CD4-positive, alpha-beta memory T cell (primary cell): ENCODE measurements around the gene TNPO1. TPM values are rescaled to one million over a fixed set of nuclear protein-coding genes. Genes with fewer than 3 reads are reported as not detected.

Experiments used
- CTCF ChIA-PET: fragments of 350-600 bp; sonication (Branson Sonifier 250); formaldehyde crosslinking; loops from one replicate; lab custom pipeline; 2021; ENCODE audit warnings: inconsistent platforms; ENCODE audit not compliant: partially characterized antibody; lab: Charles Lee
- POLR2A ChIA-PET: fragments of 350-600 bp; sonication (Branson Sonifier 250); formaldehyde crosslinking; loops from one replicate; lab custom pipeline; 2021; ENCODE audit not compliant: partially characterized antibody; lab: Charles Lee
- DNase-seq, 5 donors: peaks; one replicate each; pipeline versions ENCODE4 v3.0.0 to v3.0.0-alpha.2; 2020 to 2022; ENCODE audit warnings: mixed read lengths in 1 of 5
- H3K27ac ChIP-seq: one replicate; pipeline ENCODE4 v1.7.0; 2013; ENCODE audit warnings: low read depth, low read length
- H3K27me3 ChIP-seq: 2 replicates; pipeline ENCODE4 v1.7.0; 2013; ENCODE audit warnings: mild to moderate bottlenecking, low read length, moderate library complexity; ENCODE audit not compliant: insufficient read depth
- H3K36me3 ChIP-seq: 2 replicates; pipeline ENCODE4 v1.7.0; 2013; ENCODE audit warnings: mild to moderate bottlenecking, low read length, moderate library complexity; ENCODE audit not compliant: insufficient read depth
- H3K4me1 ChIP-seq: 2 replicates; pipeline ENCODE4 v1.7.0; 2013; ENCODE audit warnings: mild to moderate bottlenecking, low read length, moderate library complexity; ENCODE audit not compliant: insufficient read depth
- H3K4me3 ChIP-seq, 2 donors: one replicate each; pipeline ENCODE4 v1.7.0; 2013; ENCODE audit warnings: low read length in 2 of 2, mild to moderate bottlenecking in 1 of 2
- H3K9me3 ChIP-seq, 2 donors: one replicate each; pipeline ENCODE4 v1.7.0; 2013; ENCODE audit warnings: low read length in 2 of 2, control low read depth in 1 of 2; ENCODE audit not compliant: control insufficient read depth in 1 of 2
- H3K27ac Mint-ChIP-seq, 7 donors: one replicate each; pipeline ENCODE4 v1.8.0; 2020 to 2021; ENCODE audit warnings: mixed read lengths in 7 of 7, mild to moderate bottlenecking in 6 of 7, inconsistent platforms in 3 of 7, moderate library complexity in 3 of 7
- H3K27me3 Mint-ChIP-seq, 2 donors: one replicate each; pipeline ENCODE4 v1.8.0; 2020 to 2021; ENCODE audit warnings: mixed read lengths in 2 of 2
- H3K36me3 Mint-ChIP-seq, 2 donors: one replicate each; pipeline ENCODE4 v1.8.0; 2020 to 2021; ENCODE audit warnings: mixed read lengths in 2 of 2, inconsistent platforms in 1 of 2, mild to moderate bottlenecking in 1 of 2
- H3K4me1 Mint-ChIP-seq, 4 donors: one replicate each; pipeline ENCODE4 v1.8.0; 2020 to 2021; ENCODE audit warnings: mixed read lengths in 4 of 4, mild to moderate bottlenecking in 1 of 4
- H3K4me3 Mint-ChIP-seq, 8 donors: one replicate each; pipeline ENCODE4 v1.8.0; 2020 to 2021; ENCODE audit warnings: mixed read lengths in 8 of 8, mild to moderate bottlenecking in 7 of 8, moderate library complexity in 6 of 8, inconsistent platforms in 3 of 8
- H3K9me3 Mint-ChIP-seq, 8 donors: one replicate each; pipeline ENCODE4 v1.8.0; 2020 to 2021; ENCODE audit warnings: mixed read lengths in 8 of 8, mild to moderate bottlenecking in 5 of 8, inconsistent platforms in 3 of 8, moderate library complexity in 1 of 8
- intact Hi-C: fragments of 100-400 bp; cut with micrococcal nuclease; formaldehyde crosslinking; loops from one replicate; pipeline ENCODE4 v1.15.1; 2023
- polyA plus RNA-seq, 2 donors: library from polyadenylated mRNA; unstranded; fragments of 300-500 nt; fragmentation: Illumina TruSeq; gene quantifications; one replicate each; pipeline ENCODE4 v1.2.3, GENCODE V29; 2021
- total RNA-seq, 2 experiments: library from RNA; stranded (reverse); gene quantifications; one replicate each; pipeline ENCODE4 v1.2.3, GENCODE V29; 2021

Gene TNPO1
- total and polyA plus RNA-seq, 4 experiments from 2014 or later, result 46.6 to 86.4 (median 66.8) TPM

- no peaks in the 10 kb centered on the region for H3K9me3 ChIP-seq
- ChIA-PET CTCF (interaction anchor here (0.8 to 2.4 kb wide), 4 partner anchors 10 to 238 kb away, joined by 3 to 16 read pairs (median 5); no protein-coding TSS in a partner anchor), POLR2A (interaction anchor here (0.7 to 4.0 kb wide), 10 partner anchors 9 to 710 kb away, joined by 3 to 54 read pairs (median 4); partner anchors contain the start of genes BTF3, FCHO2 and TNPO1)
- H3K36me3 Mint-ChIP-seq, result peaks cover 8 to 31% of the 10 kb centered on the region in 2 donors
- DNase-seq, result peak in 4 of 5 donors; percentile 13 to 46 (median 22)
- peak overlapping the region; percentile 84 for H3K27ac ChIP-seq
- no peaks in the 10 kb centered on the region for H3K27me3 Mint-ChIP-seq
- peaks cover 0 to 2% (median 0%) of the 10 kb centered on the region in 8 donors for H3K9me3 Mint-ChIP-seq
- peaks cover 54% of the 10 kb centered on the region for H3K4me1 ChIP-seq
- intact Hi-C loops, result loop anchor here (1.0 to 10.0 kb wide), 3 partner anchors 32 to 524 kb away; partner anchors contain the start of genes MRPS27, PTCD2 and TNPO1
- peak overlapping the region; percentile 77 to 83 for H3K4me3 ChIP-seq
- H3K4me3 Mint-ChIP-seq, result peak overlapping the region; percentile 95 to 99 (median 98)
- peak overlapping the region; percentile 95 to 98 (median 97) for H3K27ac Mint-ChIP-seq
- H3K4me1 Mint-ChIP-seq, result peaks cover 34 to 68% (median 49%) of the 10 kb centered on the region in 4 donors
- no peaks in the 10 kb centered on the region for H3K36me3 ChIP-seq
- H3K27me3 ChIP-seq, result no peaks in the 10 kb centered on the region
Measured at GRCh38 chr5:72848474-72849428, 32.3 kb downstream of the TNPO1 start.

DNA sequence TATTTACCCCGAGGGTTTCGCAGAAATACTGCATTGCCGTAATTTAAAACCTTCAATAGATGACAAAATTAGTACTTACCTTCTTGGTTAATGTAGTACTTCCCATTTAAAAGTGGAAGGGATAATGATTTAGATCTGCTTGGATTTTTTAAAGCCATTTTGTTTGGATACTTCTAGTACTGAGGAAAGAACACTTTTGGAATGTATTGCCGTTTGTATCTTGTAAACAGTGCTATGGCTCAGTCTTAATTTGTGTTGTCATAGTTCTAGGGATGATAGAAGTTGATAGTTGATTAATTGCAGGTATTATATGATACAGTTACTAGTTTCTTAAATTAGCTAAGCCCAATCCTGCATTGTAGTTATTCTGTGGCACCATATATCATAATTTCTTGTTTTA is 33.1 kb downstream of the TNPO1 start:
- Mint-ChIP-seq H3K36me3 (peaks cover 8 to 38% of the 10 kb centered on the region in 2 donors), H3K27me3 (no peaks in the 10 kb centered on the region), H3K4me3 (peak overlapping the region; percentile 77 to 98 (median 96)), H3K9me3 (peaks cover 0 to 2% (median 0%) of the 10 kb centered on the region in 8 donors), H3K27ac (peak overlapping the region in 6 of 7 donors; percentile 1 to 96 (median 94)), H3K4me1 (peaks cover 37 to 71% (median 53%) of the 10 kb centered on the region in 4 donors)
- no peaks in the 10 kb centered on the region for H3K27me3 ChIP-seq
- ChIA-PET CTCF (interaction anchor here (0.8 to 2.4 kb wide), 4 partner anchors 11 to 239 kb away, joined by 3 to 16 read pairs (median 5); no protein-coding TSS in a partner anchor), POLR2A (interaction anchor here (0.8 to 4.0 kb wide), 5 partner anchors 8 to 106 kb away, joined by 3 to 54 read pairs (median 6); partner anchors contain the start of genes FCHO2 and TNPO1)
- H3K9me3 ChIP-seq, result no peaks in the 10 kb centered on the region
- no peak for DNase-seq
- H3K27ac ChIP-seq, result peak overlapping the region; percentile 49
- H3K36me3 ChIP-seq, result no peaks in the 10 kb centered on the region
- peaks cover 62% of the 10 kb centered on the region for H3K4me1 ChIP-seq
- intact Hi-C loops, result loop anchor here (10.0 kb wide), 1 partner anchor 525 kb away; the partner anchor contains the start of genes MRPS27 and PTCD2
- peak overlapping the region; percentile 42 to 65 for H3K4me3 ChIP-seq

DNA sequence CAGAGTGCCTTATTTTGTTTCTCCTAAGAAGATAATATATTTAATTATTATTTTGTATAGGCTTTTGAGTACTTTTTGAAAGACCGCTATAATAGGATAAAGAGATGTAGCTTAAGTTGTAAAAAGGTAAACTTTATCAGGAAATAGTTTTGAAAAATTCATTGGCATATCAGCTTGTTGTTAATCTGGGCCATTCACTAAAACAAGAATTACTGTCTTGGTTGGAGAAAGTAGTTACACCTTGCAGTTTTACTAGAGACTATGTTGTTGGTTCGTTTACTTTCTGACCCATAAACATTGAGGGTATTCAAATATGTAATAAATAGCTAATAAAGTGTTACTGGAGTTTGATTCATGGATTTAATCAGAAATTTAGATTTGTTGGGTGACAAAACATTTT is 33.7 kb downstream of the TNPO1 start:
- no peaks in the 10 kb centered on the region for H3K27me3 Mint-ChIP-seq
- peaks cover 8 to 40% of the 10 kb centered on the region in 2 donors for H3K36me3 Mint-ChIP-seq
- peaks cover 66% of the 10 kb centered on the region for H3K4me1 ChIP-seq
- peak overlapping the region; percentile 50 to 98 (median 90) for H3K4me3 Mint-ChIP-seq
- no peak for DNase-seq
- no peak overlapping the region for H3K27ac ChIP-seq
- ChIA-PET POLR2A (interaction anchor here (4.0 kb wide), 1 partner anchor 32 kb away, joined by 54 read pairs; the partner anchor contains the start of gene TNPO1), CTCF (interaction anchor here (0.8 to 2.4 kb wide), 3 partner anchors 12 to 239 kb away, joined by 3 to 16 read pairs (median 6); no protein-coding TSS in a partner anchor)
- intact Hi-C loops, result no loop called here
- H3K27ac Mint-ChIP-seq, result peak overlapping the region in 3 of 7 donors; percentile 3 to 30 (median 15)
- H3K9me3 Mint-ChIP-seq, result peaks cover 0 to 2% (median 0%) of the 10 kb centered on the region in 8 donors
- H3K27me3 ChIP-seq, result no peaks in the 10 kb centered on the region
- no peak overlapping the region for H3K4me3 ChIP-seq
- H3K4me1 Mint-ChIP-seq, result peaks cover 36 to 71% (median 52%) of the 10 kb centered on the region in 4 donors
- no peaks in the 10 kb centered on the region for H3K9me3 ChIP-seq
- no peaks in the 10 kb centered on the region for H3K36me3 ChIP-seq

DNA sequence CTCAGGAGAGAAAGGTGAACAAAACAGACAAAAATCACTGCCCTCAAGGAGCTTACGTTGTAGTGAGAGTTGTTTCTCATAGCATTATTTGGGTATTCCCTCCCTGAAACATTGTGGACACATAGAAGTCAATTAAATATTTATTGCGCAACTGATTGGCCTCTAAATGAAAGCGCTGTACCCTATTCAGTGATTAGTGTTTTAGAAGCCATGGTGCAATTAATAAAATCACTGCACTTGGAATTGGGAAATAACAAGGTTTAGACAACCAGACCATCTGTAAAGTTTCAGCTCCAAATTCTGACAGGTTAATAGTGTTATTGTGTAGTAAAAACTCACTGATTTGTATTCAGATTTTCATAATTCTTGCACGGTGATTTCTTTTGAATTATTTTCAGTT is 35.9 kb downstream of the TNPO1 start:
- Mint-ChIP-seq H3K9me3 (peaks cover 0 to 2% (median 0%) of the 10 kb centered on the region in 8 donors), H3K27me3 (no peaks in the 10 kb centered on the region), H3K4me1 (peaks cover 41 to 82% (median 56%) of the 10 kb centered on the region in 4 donors), H3K36me3 (peaks cover 22 to 58% of the 10 kb centered on the region in 2 donors), H3K27ac (no peak overlapping the region), H3K4me3 (peak overlapping the region in 5 of 8 donors; percentile 11 to 68 (median 43))
- Histone ChIP-seq H3K27ac (no peak overlapping the region), H3K4me1 (peaks cover 79% of the 10 kb centered on the region), H3K27me3 (no peaks in the 10 kb centered on the region), H3K4me3 (no peak overlapping the region), H3K36me3 (peaks cover 5% of the 10 kb centered on the region), H3K9me3 (no peaks in the 10 kb centered on the region)
- no peak for DNase-seq
- CTCF ChIA-PET, result no interaction called here
- intact Hi-C loops, result no loop called here
- POLR2A ChIA-PET, result interaction anchor here (0.6 kb wide), 1 partner anchor 604 kb away, joined by 3 read pairs; no protein-coding TSS in a partner anchor

DNA sequence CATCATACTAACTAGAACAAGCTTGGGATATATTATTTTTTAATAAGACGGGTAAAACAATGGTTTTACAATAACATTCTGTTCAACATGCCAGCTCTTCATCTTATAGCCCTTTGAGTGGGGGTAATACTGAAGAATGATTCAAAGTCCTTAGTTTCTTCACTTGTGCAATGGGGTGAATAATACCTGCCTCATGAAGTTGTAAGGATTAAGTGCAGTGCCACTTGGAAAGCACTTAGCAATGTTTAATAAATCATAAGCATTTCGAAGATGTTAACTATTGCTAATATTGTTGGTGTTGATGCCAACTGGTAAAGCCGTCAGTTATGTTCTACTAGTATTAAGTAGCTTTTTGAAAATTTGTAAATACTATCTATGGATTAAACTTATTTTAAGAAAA is 38.0 kb downstream of the TNPO1 start:
- Mint-ChIP-seq H3K4me1 (peaks cover 45 to 78% (median 62%) of the 10 kb centered on the region in 4 donors), H3K36me3 (peaks cover 29 to 61% of the 10 kb centered on the region in 2 donors), H3K4me3 (peak overlapping the region in 2 of 8 donors; percentile 30 to 59), H3K27ac (peak overlapping the region in 1 of 7 donors; percentile 29), H3K27me3 (no peaks in the 10 kb centered on the region), H3K9me3 (no peaks in the 10 kb centered on the region)
- peaks cover 11% of the 10 kb centered on the region for H3K36me3 ChIP-seq
- no peak overlapping the region for H3K27ac ChIP-seq
- CTCF ChIA-PET, result no interaction called here
- peaks cover 77% of the 10 kb centered on the region for H3K4me1 ChIP-seq
- H3K27me3 ChIP-seq, result no peaks in the 10 kb centered on the region
- POLR2A ChIA-PET, result no interaction called here
- no peak for DNase-seq
- intact Hi-C loops, result no loop called here
- H3K9me3 ChIP-seq, result no peaks in the 10 kb centered on the region
- no peak overlapping the region for H3K4me3 ChIP-seq

- H3K27ac ChIP-seq, result no peak overlapping the region
- no peak overlapping the region for H3K4me3 ChIP-seq
- Mint-ChIP-seq H3K27me3 (no peaks in the 10 kb centered on the region), H3K27ac (peak overlapping the region in 1 of 7 donors; percentile 75), H3K9me3 (no peaks in the 10 kb centered on the region), H3K36me3 (peaks cover 36 to 67% of the 10 kb centered on the region in 2 donors), H3K4me3 (peak overlapping the region in 1 of 8 donors; percentile 2), H3K4me1 (peaks cover 38 to 75% (median 56%) of the 10 kb centered on the region in 4 donors)
- peaks cover 11% of the 10 kb centered on the region for H3K36me3 ChIP-seq
- ChIA-PET CTCF (no interaction called here), POLR2A (no interaction called here)
- H3K27me3 ChIP-seq, result no peaks in the 10 kb centered on the region
- H3K4me1 ChIP-seq, result peaks cover 68% of the 10 kb centered on the region
- intact Hi-C loops, result no loop called here
- no peak for DNase-seq
- H3K9me3 ChIP-seq, result no peaks in the 10 kb centered on the region
Measured at GRCh38 chr5:72855821-72856220, 39.4 kb downstream of the TNPO1 start.
